Thyroid gland (tissue), 4 donors: ENCODE measurements around the gene NFATC2. TPM values are rescaled to one million over a fixed set of nuclear protein-coding genes. Genes with fewer than 3 reads are reported as not detected.

Experiments
- DNase-seq, 2 donors: peaks; one replicate each; pipeline ENCODE4 v3.0.0-alpha.2; 2019
- H3K27ac ChIP-seq, 3 donors: fragments of 200-600 bp; sonication (generic); 1 replicate in 2 of 3; 2 replicates in 1 of 3; pipeline ENCODE4 v1.5.1; 2016 to 2019; ENCODE audit warnings: mild to moderate bottlenecking in 1 of 3, moderate library complexity in 1 of 3
- H3K27me3 ChIP-seq: fragments of 200-600 bp; sonication (generic); one replicate; pipeline ENCODE4 v1.5.1; 2019
- H3K36me3 ChIP-seq, 2 donors: fragments of 200-600 bp; sonication (generic); one replicate each; pipeline ENCODE4 v1.5.1; 2016 to 2019
- H3K4me1 ChIP-seq, 2 donors: fragments of 200-600 bp; sonication (generic); one replicate each; pipeline ENCODE4 v1.5.1; 2017 to 2019
- H3K4me3 ChIP-seq, 3 donors: fragments of 200-600 bp; sonication (generic); replicated peaks in 1 of 3; 1 replicate in 2 of 3; 2 replicates in 1 of 3; pipeline ENCODE4 v1.5.1; 2016; ENCODE audit warnings: mild to moderate bottlenecking in 1 of 3
- H3K9me3 ChIP-seq: fragments of 200-600 bp; sonication (generic); one replicate; pipeline ENCODE4 v1.5.1; 2017
- CTCF ChIP-seq, 6 experiments: fragments of 200-600 bp in 3 of 6; fragments of 450-650 bp in 3 of 6; sonication (generic) in 3 of 6; IDR thresholded peaks; one replicate each; pipeline ENCODE4 v1.5.1; 2016 to 2019; ENCODE audit warnings: antibody characterized with exemption in 6 of 6, mild to moderate bottlenecking in 2 of 6, inconsistent platforms in 1 of 6, moderate library complexity in 1 of 6
- POLR2A ChIP-seq, 2 donors: fragments of 450-650 bp; IDR thresholded peaks; one replicate each; pipeline ENCODE4 v1.6.1; 2017; ENCODE audit warnings: antibody characterized with exemption in 2 of 2, mild to moderate bottlenecking in 2 of 2, moderate library complexity in 1 of 2
- WGBS, 2 donors: methylation state at CpG; one replicate each; pipeline ENCODE4 v1.1.5; 2017; 5-methylcytosine and 5-hydroxymethylcytosine counted together
- intact Hi-C: fragments of 100-400 bp; cut with DNase I; formaldehyde crosslinking; loops from one replicate; pipeline ENCODE4 v1.15.1; 2023
- total RNA-seq, 4 donors: library from RNA; depleted of rRNA; stranded (reverse); fragments of >200 nt; gene quantifications; one replicate each; pipeline ENCODE4 v1.2.3, GENCODE V29; 2016

The NFATC2 gene
- total RNA-seq, 4 donors from 2014 or later = 7.5 to 12.6 (median 8.5) TPM

- intact Hi-C loops = no loop called here
- no peak for TF ChIP-seq POLR2A (IDR thresholded peaks at IDR 0.05)
- no peak for TF ChIP-seq CTCF (IDR thresholded peaks at IDR 0.05)
- no peak overlapping the region for H3K4me3 ChIP-seq
- peaks cover 0 to 20% of the 10 kb centered on the region in 2 donors for H3K4me1 ChIP-seq
- no peak overlapping the region for H3K27ac ChIP-seq
- H3K9me3 ChIP-seq = no peaks in the 10 kb centered on the region
- WGBS, 2 donors = 86 to 89% methylated on average over 11 of the region's 11 CpGs
- H3K27me3 ChIP-seq = no peaks in the 10 kb centered on the region
- no peaks in the 10 kb centered on the region for H3K36me3 ChIP-seq
- DNase-seq = no peak
These were observed 51.1 kb downstream of the NFATC2 start for GRCh38 chr20:51491393-51491792.

GRCh38 chr20:51490635-51491034 lies 51.9 kb downstream of the NFATC2 start:
- no peaks in the 10 kb centered on the region for H3K36me3 ChIP-seq
- H3K27ac ChIP-seq = no peak overlapping the region
- 92 to 94% methylated on average over 2 of the region's 2 CpGs for WGBS, 2 donors
- peaks cover 0 to 15% of the 10 kb centered on the region in 2 donors for H3K4me1 ChIP-seq
- no peaks in the 10 kb centered on the region for H3K9me3 ChIP-seq
- no peak overlapping the region for H3K4me3 ChIP-seq
- TF ChIP-seq POLR2A (IDR thresholded peaks at IDR 0.05) (no peak), CTCF (IDR thresholded peaks at IDR 0.05) (no peak)
- no peaks in the 10 kb centered on the region for H3K27me3 ChIP-seq
- intact Hi-C loops = no loop called here
- DNase-seq = no peak

DNA sequence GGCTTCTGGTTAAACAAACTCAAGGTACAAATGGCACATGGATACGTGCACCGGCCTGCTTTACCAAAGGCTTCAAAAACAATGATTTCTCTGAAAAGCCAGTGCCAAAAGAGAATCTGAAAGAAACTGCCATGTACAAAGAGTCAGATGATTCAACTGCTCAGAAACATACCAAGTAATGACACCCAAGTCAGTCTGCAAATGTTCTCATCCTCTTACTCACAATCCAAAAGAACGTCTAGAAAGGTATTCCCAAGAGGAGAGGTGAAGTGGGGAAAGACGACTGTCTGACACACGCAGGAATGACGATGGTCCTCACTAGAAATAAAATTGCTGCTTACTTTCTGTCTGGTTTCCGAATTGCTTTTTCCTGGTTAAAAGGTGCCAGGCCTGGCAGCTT lies 52.9 kb downstream of the NFATC2 start:
- peaks cover 0 to 15% of the 10 kb centered on the region in 2 donors for H3K4me1 ChIP-seq
- WGBS, 2 donors = 91 to 94% methylated on average over 7 of the region's 7 CpGs
- TF ChIP-seq CTCF (IDR thresholded peaks at IDR 0.05) = no peak
- H3K36me3 ChIP-seq = no peaks in the 10 kb centered on the region
- intact Hi-C loops = no loop called here
- H3K27ac ChIP-seq = no peak overlapping the region
- DNase-seq = no peak
- no peaks in the 10 kb centered on the region for H3K27me3 ChIP-seq
- no peaks in the 10 kb centered on the region for H3K9me3 ChIP-seq
- H3K4me3 ChIP-seq = no peak overlapping the region

GRCh38 chr20:51488331-51488730 lies 54.2 kb downstream of the NFATC2 start:
- intact Hi-C loops = no loop called here
- Histone ChIP-seq H3K9me3 (no peaks in the 10 kb centered on the region), H3K27ac (no peak overlapping the region), H3K36me3 (no peaks in the 10 kb centered on the region), H3K4me3 (no peak overlapping the region), H3K4me1 (peaks cover 0 to 11% of the 10 kb centered on the region in 2 donors), H3K27me3 (no peaks in the 10 kb centered on the region)
- TF ChIP-seq POLR2A (IDR thresholded peaks at IDR 0.05) (no peak), CTCF (IDR thresholded peaks at IDR 0.05) (no peak)
- no peak for DNase-seq
- 92 to 95% methylated on average over 5 of the region's 5 CpGs for WGBS, 2 donors

- Histone ChIP-seq H3K27ac (no peak overlapping the region), H3K4me3 (no peak overlapping the region), H3K27me3 (no peaks in the 10 kb centered on the region), H3K36me3 (no peaks in the 10 kb centered on the region), H3K4me1 (peaks cover 0 to 5% of the 10 kb centered on the region in 2 donors), H3K9me3 (no peaks in the 10 kb centered on the region)
- TF ChIP-seq POLR2A (IDR thresholded peaks at IDR 0.05) = no peak
- no peak for TF ChIP-seq CTCF (IDR thresholded peaks at IDR 0.05)
- intact Hi-C loops = no loop called here
- WGBS, 2 donors = 69 to 72% methylated on average over 20 of the region's 20 CpGs
- no peak for DNase-seq
These were observed 54.8 kb downstream of the NFATC2 start for GRCh38 chr20:51487565-51488268.
